B cell (primary cell): Measurements from ENCODE around the gene EPHB1.

Experiments used
- EZH2 ChIP-seq: IDR thresholded peaks from 2 replicates; pipeline ENCODE4 v1.6.1; 2012; ENCODE audit warnings: borderline replicate concordance, low read depth, mild to moderate bottlenecking, moderate library complexity, low read length; ENCODE audit not compliant: insufficient read depth, poor library complexity, severe bottlenecking
- TF ChIP-seq, protein P1 (sequence below): fragments of 200-600 bp; IDR thresholded peaks from one replicate; pipeline ENCODE4 v1.8.0; 2022; ENCODE audit warnings: antibody characterized with exemption, mild to moderate bottlenecking

- TF ChIP-seq, protein P1, sequence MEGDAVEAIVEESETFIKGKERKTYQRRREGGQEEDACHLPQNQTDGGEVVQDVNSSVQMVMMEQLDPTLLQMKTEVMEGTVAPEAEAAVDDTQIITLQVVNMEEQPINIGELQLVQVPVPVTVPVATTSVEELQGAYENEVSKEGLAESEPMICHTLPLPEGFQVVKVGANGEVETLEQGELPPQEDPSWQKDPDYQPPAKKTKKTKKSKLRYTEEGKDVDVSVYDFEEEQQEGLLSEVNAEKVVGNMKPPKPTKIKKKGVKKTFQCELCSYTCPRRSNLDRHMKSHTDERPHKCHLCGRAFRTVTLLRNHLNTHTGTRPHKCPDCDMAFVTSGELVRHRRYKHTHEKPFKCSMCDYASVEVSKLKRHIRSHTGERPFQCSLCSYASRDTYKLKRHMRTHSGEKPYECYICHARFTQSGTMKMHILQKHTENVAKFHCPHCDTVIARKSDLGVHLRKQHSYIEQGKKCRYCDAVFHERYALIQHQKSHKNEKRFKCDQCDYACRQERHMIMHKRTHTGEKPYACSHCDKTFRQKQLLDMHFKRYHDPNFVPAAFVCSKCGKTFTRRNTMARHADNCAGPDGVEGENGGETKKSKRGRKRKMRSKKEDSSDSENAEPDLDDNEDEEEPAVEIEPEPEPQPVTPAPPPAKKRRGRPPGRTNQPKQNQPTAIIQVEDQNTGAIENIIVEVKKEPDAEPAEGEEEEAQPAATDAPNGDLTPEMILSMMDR, result no peak
- TF ChIP-seq EZH2, result no peak
Observed at GRCh38 chr3:135018149-135018923, 223.3 kb downstream of the EPHB1 start.
